Measurements from ENCODE around the gene STRN4.

STRN4 gene

GRCh38 chr19:46678110-46678732 lies 68.0 kb downstream of the STRN4 start:
- 83% methylated on average over 26 of the region's 26 CpGs for WGBS
- Histone ChIP-seq H3K27me3 (ENCODE audit: insufficient read depth, low read length) (no peaks in the 10 kb centered on the region), H3K27ac (ENCODE audit: low read depth, low read length) (no peak overlapping the region), H3K9me3 (ENCODE audit: insufficient read depth, low read depth, low read length) (no peaks in the 10 kb centered on the region), H3K36me3 (ENCODE audit: insufficient read depth, low read length) (peaks cover 71% of the 10 kb centered on the region), H3K9ac (ENCODE audit: low read depth, low read length) (no peak overlapping the region), H3K4me3 (ENCODE audit: low read length) (no peak overlapping the region), H3K4me1 (ENCODE audit: insufficient read depth, low read length) (no peaks in the 10 kb centered on the region)

- H3K36me3 ChIP-seq (ENCODE audit: insufficient read depth, low read length), result peaks cover 53% of the 10 kb centered on the region
- no peak overlapping the region for H3K27ac ChIP-seq (ENCODE audit: low read depth, low read length)
- WGBS, result 96% methylated on average over 21 of the region's 21 CpGs
- no peaks in the 10 kb centered on the region for H3K4me1 ChIP-seq (ENCODE audit: insufficient read depth, low read length)
- H3K9ac ChIP-seq (ENCODE audit: low read depth, low read length), result no peak overlapping the region
- H3K9me3 ChIP-seq (ENCODE audit: insufficient read depth, low read depth, low read length), result no peaks in the 10 kb centered on the region
- no peaks in the 10 kb centered on the region for H3K27me3 ChIP-seq (ENCODE audit: insufficient read depth, low read length)
- H3K4me3 ChIP-seq (ENCODE audit: low read length), result no peak overlapping the region
Measured at GRCh38 chr19:46674416-46675178, 71.7 kb downstream of the STRN4 start.

GRCh38 chr19:46670813-46671212 lies 75.4 kb downstream of the STRN4 start:
- Histone ChIP-seq H3K4me1 (ENCODE audit: insufficient read depth, low read length) (no peaks in the 10 kb centered on the region), H3K36me3 (ENCODE audit: insufficient read depth, low read length) (peaks cover 25% of the 10 kb centered on the region), H3K27ac (ENCODE audit: low read depth, low read length) (no peak overlapping the region), H3K27me3 (ENCODE audit: insufficient read depth, low read length) (no peaks in the 10 kb centered on the region), H3K9me3 (ENCODE audit: insufficient read depth, low read depth, low read length) (no peaks in the 10 kb centered on the region), H3K4me3 (ENCODE audit: low read length) (no peak overlapping the region), H3K9ac (ENCODE audit: low read depth, low read length) (no peak overlapping the region)
